ENCODE measurements around the gene COMMD7.
"Not testable (repeated sequence)": the region's sequence is repeated elsewhere in the genome, so short reads cannot be mapped to it uniquely, and the experiment has no call there.

COMMD7 gene

GRCh38 chr20:32737371-32738223 lies 5.7 kb downstream of the COMMD7 start:
- no peak for DNase-seq

- no peak for DNase-seq
Measured at GRCh38 chr20:32731882-32732266, 11.4 kb downstream of the COMMD7 start.

GRCh38 chr20:32729334-32729733 lies 13.9 kb downstream of the COMMD7 start:
- not testable (repeated sequence) for DNase-seq

GRCh38 chr20:32728435-32728834 lies 14.8 kb downstream of the COMMD7 start:
- DNase-seq: not testable (repeated sequence)

GRCh38 chr20:32727683-32728082 lies 15.6 kb downstream of the COMMD7 start:
- DNase-seq: no peak

GRCh38 chr20:32718749-32719348 lies 24.4 kb downstream of the COMMD7 start:
- no peak for DNase-seq

GRCh38 chr20:32711346-32711745 lies 31.9 kb downstream of the COMMD7 start:
- DNase-seq: no peak

- DNase-seq: peak; percentile 32
Measured at GRCh38 chr20:32709632-32710121, 33.6 kb downstream of the COMMD7 start.

- not testable (repeated sequence) for DNase-seq
Measured at GRCh38 chr20:32709029-32709631, 34.1 kb downstream of the COMMD7 start.

- DNase-seq: no peak
Measured at GRCh38 chr20:32707691-32708581, 35.3 kb downstream of the COMMD7 start.

- no peak for DNase-seq
Measured at GRCh38 chr20:32706486-32706885, 36.8 kb downstream of the COMMD7 start.

- no peak for DNase-seq
Measured at GRCh38 chr20:32702706-32703425, 40.4 kb downstream of the COMMD7 start.

GRCh38 chr20:32697608-32698007 lies 45.7 kb downstream of the COMMD7 start:
- DNase-seq: no peak

GRCh38 chr20:32695089-32695488 lies 48.2 kb downstream of the COMMD7 start:
- DNase-seq: no peak

GRCh38 chr20:32688966-32689365 lies 54.3 kb downstream of the COMMD7 start:
- DNase-seq: not testable (repeated sequence)

- DNase-seq: no peak
Measured at GRCh38 chr20:32687180-32687532, 56.1 kb downstream of the COMMD7 start.

- no peak for DNase-seq
Measured at GRCh38 chr20:32686530-32687179, 56.6 kb downstream of the COMMD7 start.

GRCh38 chr20:32685541-32686529 lies 57.4 kb downstream of the COMMD7 start:
- peak; percentile 16 for DNase-seq

- no peak for DNase-seq
Measured at GRCh38 chr20:32682508-32682987, 60.7 kb downstream of the COMMD7 start.

All from right kidney (tissue), 1 donor.